ENCODE measurements around the gene AKT1S1. TPM values are rescaled to one million over a fixed set of nuclear protein-coding genes. Genes with fewer than 3 reads are reported as not detected.

AKT1S1 gene
- total RNA-seq, 2 donors from 2014 or later, result 15.2 to 20.7 TPM

DNA sequence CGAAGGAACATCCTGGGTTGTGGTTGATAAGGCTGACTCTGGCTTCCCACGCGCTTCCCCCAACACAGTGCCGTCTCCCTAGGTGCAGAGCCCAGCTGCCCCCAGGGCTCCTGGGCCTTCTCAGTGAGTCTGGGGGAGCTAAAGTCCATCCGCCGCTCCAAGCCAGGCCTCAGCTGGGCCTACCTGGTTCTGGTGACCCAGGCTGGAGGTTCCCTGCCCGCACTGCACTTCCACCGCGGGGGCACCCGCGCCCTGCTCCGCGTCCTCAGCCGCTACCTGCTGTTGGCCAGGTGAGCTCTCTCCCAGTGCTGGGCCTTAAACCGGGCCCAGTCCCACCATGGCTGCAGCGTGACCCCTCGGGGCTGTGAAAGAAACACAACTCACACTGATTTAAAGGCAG, 4.0 kb upstream of the AKT1S1 start:
- no peak overlapping the region for H3K4me3 ChIP-seq
- DNase-seq (ENCODE audit: low spot score) (no peak), ATAC-seq (ENCODE audit: insufficient number of reproducible peaks, low FRiP score, low read depth) (no peak)
- peaks cover 3 to 15% of the 10 kb centered on the region in 2 donors for H3K4me1 ChIP-seq (ENCODE audit: control insufficient read depth in 1 of 2, low read depth in 2 of 2)
- no peaks in the 10 kb centered on the region for H3K9me3 ChIP-seq
- H3K27me3 ChIP-seq (replicated peaks; ENCODE audit: insufficient read depth), result no peaks in the 10 kb centered on the region
- peaks cover 48% of the 10 kb centered on the region for H3K36me3 ChIP-seq
- no peak overlapping the region for H3K27ac ChIP-seq
- TF ChIP-seq, protein P1, sequence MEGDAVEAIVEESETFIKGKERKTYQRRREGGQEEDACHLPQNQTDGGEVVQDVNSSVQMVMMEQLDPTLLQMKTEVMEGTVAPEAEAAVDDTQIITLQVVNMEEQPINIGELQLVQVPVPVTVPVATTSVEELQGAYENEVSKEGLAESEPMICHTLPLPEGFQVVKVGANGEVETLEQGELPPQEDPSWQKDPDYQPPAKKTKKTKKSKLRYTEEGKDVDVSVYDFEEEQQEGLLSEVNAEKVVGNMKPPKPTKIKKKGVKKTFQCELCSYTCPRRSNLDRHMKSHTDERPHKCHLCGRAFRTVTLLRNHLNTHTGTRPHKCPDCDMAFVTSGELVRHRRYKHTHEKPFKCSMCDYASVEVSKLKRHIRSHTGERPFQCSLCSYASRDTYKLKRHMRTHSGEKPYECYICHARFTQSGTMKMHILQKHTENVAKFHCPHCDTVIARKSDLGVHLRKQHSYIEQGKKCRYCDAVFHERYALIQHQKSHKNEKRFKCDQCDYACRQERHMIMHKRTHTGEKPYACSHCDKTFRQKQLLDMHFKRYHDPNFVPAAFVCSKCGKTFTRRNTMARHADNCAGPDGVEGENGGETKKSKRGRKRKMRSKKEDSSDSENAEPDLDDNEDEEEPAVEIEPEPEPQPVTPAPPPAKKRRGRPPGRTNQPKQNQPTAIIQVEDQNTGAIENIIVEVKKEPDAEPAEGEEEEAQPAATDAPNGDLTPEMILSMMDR (IDR thresholded peaks at IDR 0.05), result no peak

DNA sequence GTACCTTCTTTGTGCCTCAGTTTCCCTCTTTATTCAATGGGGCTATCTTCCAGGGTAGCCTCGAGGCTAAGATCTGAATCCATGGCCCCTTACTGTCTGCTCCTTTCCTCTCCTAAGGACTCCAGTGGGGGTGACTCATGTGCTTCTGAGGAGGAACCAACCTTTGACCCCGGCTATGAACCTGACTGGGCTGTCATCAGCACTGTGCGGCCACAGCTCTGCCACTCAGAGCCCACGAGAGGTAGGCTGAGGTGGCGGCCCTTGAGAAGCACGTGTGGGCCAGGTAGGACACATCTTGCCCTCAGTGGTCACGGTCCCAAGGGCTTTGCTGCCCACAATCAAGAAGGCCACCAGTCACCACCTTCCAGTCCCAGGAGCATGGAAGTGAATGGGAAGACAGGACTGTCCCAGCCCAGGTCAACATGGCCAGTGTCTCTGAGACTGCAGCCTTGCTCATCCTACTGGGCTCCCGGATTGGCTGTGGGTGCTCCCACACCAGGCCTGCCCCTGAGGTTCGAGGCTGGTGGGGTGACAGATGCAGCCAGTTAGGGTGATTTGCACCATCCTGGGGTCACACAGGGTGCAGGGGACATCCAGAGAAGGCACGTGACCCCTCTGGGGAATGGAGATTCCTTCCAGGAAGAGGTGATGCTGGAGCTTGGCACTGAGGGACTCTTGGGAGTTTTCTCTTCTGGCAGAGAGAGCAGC, 3.2 kb upstream of the AKT1S1 start:
- peaks cover 48% of the 10 kb centered on the region for H3K36me3 ChIP-seq
- H3K9me3 ChIP-seq, result no peaks in the 10 kb centered on the region
- TF ChIP-seq, protein P1 (IDR thresholded peaks at IDR 0.05), result no peak
- ATAC-seq (ENCODE audit: insufficient number of reproducible peaks, low FRiP score, low read depth) (no peak), DNase-seq (ENCODE audit: low spot score) (no peak)
- no peaks in the 10 kb centered on the region for H3K27me3 ChIP-seq (replicated peaks; ENCODE audit: insufficient read depth)
- H3K4me3 ChIP-seq, result no peak overlapping the region
- no peak overlapping the region for H3K27ac ChIP-seq
- peaks cover 8 to 22% of the 10 kb centered on the region in 2 donors for H3K4me1 ChIP-seq (ENCODE audit: control insufficient read depth in 1 of 2, low read depth in 2 of 2)

DNA sequence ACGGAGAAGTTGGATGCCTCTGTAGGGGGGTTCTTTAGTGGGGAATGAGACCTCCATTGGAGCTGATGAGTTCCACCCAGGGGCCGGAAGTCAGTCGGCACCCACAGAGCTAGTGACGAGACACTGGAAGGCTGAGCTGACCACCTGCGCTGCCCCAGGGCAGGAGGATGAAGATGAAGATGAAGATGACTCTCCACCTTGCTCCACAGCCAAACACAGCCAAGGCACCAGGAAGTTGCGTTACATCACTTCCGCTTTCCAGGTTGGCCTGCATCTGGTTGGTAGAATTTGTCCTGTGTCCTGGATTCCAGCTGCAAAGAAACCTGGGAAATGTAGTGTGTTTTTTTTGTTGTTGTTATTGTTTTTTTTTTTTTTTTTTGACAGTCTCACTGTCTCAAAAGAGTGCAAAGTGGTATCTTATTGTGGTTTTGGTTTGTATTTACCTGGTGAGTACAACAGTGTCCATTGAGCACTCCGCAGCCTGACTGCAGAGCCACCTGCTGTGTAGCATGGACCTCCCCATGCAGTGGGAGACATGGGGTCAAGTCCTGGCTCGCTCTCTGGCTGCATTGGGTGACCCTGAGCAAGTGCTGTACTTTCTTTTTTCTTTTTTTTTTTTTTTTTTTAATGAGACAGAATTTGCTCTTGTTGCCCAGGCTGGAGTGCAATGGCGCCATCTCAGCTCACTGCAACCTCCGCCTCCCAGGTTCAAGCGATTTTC, 2.2 kb upstream of the AKT1S1 start:
- ATAC-seq (ENCODE audit: insufficient number of reproducible peaks, low FRiP score, low read depth) (no peak), DNase-seq (ENCODE audit: low spot score) (no peak)
- H3K27me3 ChIP-seq (replicated peaks; ENCODE audit: insufficient read depth), result no peaks in the 10 kb centered on the region
- TF ChIP-seq, protein P1 (IDR thresholded peaks at IDR 0.05), result no peak
- H3K36me3 ChIP-seq, result peaks cover 40% of the 10 kb centered on the region
- H3K4me1 ChIP-seq (ENCODE audit: control insufficient read depth in 1 of 2, low read depth in 2 of 2), result peaks cover 9 to 30% of the 10 kb centered on the region in 2 donors
- no peaks in the 10 kb centered on the region for H3K9me3 ChIP-seq
- no peak overlapping the region for H3K27ac ChIP-seq
- no peak overlapping the region for H3K4me3 ChIP-seq

DNA sequence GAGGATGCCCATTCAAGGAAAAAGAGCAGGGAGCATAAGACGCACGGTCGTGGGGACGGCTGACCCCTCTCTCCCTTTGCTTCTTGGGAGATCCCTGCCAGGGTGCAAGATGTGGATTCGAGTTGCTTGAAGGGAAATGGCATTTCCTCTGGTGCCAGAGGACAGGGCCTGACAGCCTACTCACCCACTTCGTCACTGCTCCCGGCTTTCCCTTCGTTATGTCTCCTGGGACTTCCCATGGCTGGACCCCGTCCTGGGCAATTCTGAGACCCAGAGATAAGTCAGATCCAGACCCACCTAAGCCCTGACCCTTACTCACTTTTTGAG, 1.6 kb upstream of the AKT1S1 start:
- peak overlapping the region in 1 of 2 donors; percentile 97 for H3K27ac ChIP-seq
- peaks cover 33% of the 10 kb centered on the region for H3K36me3 ChIP-seq
- no peak for DNase-seq (ENCODE audit: low spot score)
- peak overlapping the region; percentile 90 for H3K4me3 ChIP-seq
- H3K27me3 ChIP-seq (replicated peaks; ENCODE audit: insufficient read depth), result no peaks in the 10 kb centered on the region
- no peaks in the 10 kb centered on the region for H3K9me3 ChIP-seq
- TF ChIP-seq, protein P1 (IDR thresholded peaks at IDR 0.05), result no peak
- ATAC-seq (ENCODE audit: insufficient number of reproducible peaks, low FRiP score, low read depth), result no peak
- peaks cover 9 to 30% of the 10 kb centered on the region in 2 donors for H3K4me1 ChIP-seq (ENCODE audit: control insufficient read depth in 1 of 2, low read depth in 2 of 2)

DNA sequence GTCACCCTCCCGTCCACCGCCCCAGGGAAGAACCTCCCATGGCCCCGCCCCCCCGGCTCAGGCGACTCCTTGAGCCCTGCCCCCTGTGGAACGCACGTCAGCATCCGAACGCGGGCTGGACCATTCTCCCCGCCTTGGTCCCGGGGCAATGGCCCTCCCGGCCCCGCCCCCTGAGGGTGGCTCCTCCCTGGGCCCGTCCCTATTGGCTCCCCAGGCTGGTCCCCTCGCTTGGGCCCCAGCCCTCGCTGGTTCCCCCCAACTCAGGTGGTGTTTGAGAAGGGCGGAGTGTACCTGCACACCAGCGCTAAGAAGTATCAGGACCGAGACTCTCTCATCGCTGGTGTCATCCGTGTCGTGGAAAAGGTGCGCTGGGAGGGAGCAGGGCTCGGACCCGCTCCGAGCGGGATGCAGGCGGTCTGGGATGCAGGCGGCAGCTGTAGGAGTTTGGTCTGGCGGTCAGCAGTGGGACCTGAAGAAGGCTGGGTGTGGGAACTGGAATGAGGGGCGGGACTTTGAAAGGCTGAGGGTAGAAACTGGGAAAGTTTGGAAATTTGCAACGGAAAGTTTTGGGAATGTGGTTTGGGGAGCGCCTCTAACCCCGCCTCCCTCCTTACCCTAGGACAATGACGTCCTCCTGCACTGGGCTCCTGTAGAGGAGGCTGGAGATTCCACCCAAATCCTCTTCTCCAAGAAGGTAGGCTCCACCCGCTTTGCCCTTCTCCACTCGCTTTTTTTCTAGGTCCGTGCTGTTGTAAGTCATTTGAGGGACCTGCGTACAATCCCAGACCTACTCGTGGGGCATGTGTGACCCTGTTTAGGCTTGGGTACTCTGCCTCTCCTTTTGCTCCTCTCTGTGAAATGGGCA, 956 bp upstream of the AKT1S1 start:
- H3K27me3 ChIP-seq (replicated peaks; ENCODE audit: insufficient read depth), result no peaks in the 10 kb centered on the region
- H3K9me3 ChIP-seq, result no peaks in the 10 kb centered on the region
- peak overlapping the region; percentile 97 to 99 for H3K27ac ChIP-seq
- H3K4me1 ChIP-seq (ENCODE audit: control insufficient read depth in 1 of 2, low read depth in 2 of 2), result peaks cover 9 to 30% of the 10 kb centered on the region in 2 donors
- peaks cover 29% of the 10 kb centered on the region for H3K36me3 ChIP-seq
- TF ChIP-seq, protein P1 (IDR thresholded peaks at IDR 0.05), result no peak
- peak; percentile 96 for DNase-seq (ENCODE audit: low spot score)
- ATAC-seq (ENCODE audit: insufficient number of reproducible peaks, low FRiP score, low read depth), result peak; percentile 63
- peak overlapping the region; percentile 90 for H3K4me3 ChIP-seq

Data from thoracic aorta (tissue), 2 donors.